ENCODE data around the gene PCDHA6.

The PCDHA6 gene

GRCh38 chr5:140877262-140877581 is 49.5 kb downstream of the PCDHA6 start:
- no peak for DNase-seq (ENCODE audit: low read depth)
- no peak for TF ChIP-seq CTCF (IDR thresholded peaks at IDR 0.05; ENCODE audit: control insufficient read depth, extremely low read depth, insufficient read depth)
- H3K4me3 ChIP-seq (ENCODE audit: low read depth, low read length), result no peak overlapping the region

Data from LNCaP clone FGC (cell line).